Measurements from ENCODE around the gene MAP2K5.

The MAP2K5 gene

GRCh38 chr15:67853454-67853853 lies 311.0 kb downstream of the MAP2K5 start:
- no peak overlapping the region for H2AFZ ChIP-seq (ENCODE audit: low read length)
- no peaks in the 10 kb centered on the region for H3K9me2 ChIP-seq (ENCODE audit: low read depth, low read length)
- no peaks in the 10 kb centered on the region for H3K36me3 ChIP-seq (ENCODE audit: insufficient read depth, low read length)
- peak overlapping the region; percentile 67 for H3K4me2 ChIP-seq (ENCODE audit: low read length)
- H3K27ac ChIP-seq (ENCODE audit: low read depth, low read length, poor library complexity, severe bottlenecking) = peak overlapping the region; percentile 96
- TF ChIP-seq EZH2 (IDR thresholded peaks at IDR 0.05; ENCODE audit: borderline replicate concordance, low read length) (no peak), CTCF (IDR thresholded peaks at IDR 0.05; ENCODE audit: low read length) (no peak)
- H3K4me1 ChIP-seq (ENCODE audit: insufficient read depth, low read length, severe bottlenecking) = peaks cover 85% of the 10 kb centered on the region
- H3K79me2 ChIP-seq (ENCODE audit: insufficient read depth, low read length) = no peaks in the 10 kb centered on the region
- H3F3A ChIP-seq (ENCODE audit: insufficient read depth, low read length) = 0 out of 2 replicates have a peak, but pooled peaks cover 3% of the 10 kb centered on the region
- peak overlapping the region; percentile 40 for H3K4me3 ChIP-seq (ENCODE audit: low read depth, low read length, poor library complexity, severe bottlenecking)
- H3K27me3 ChIP-seq (ENCODE audit: insufficient read depth, low read length) = no peaks in the 10 kb centered on the region
- no peaks in the 10 kb centered on the region for H4K20me1 ChIP-seq (ENCODE audit: insufficient read depth, low read length)
- peak overlapping the region; percentile 62; the same call in 1 of the 2 replicates for H3K9ac ChIP-seq (ENCODE audit: low read length)
- no peaks in the 10 kb centered on the region for H3K9me3 ChIP-seq (ENCODE audit: low read length)

- no peak overlapping the region for H2AFZ ChIP-seq (ENCODE audit: low read length)
- H3K9me3 ChIP-seq (ENCODE audit: low read length) = no peaks in the 10 kb centered on the region
- H3K36me3 ChIP-seq (ENCODE audit: insufficient read depth, low read length) = no peaks in the 10 kb centered on the region
- TF ChIP-seq CTCF (IDR thresholded peaks at IDR 0.05; ENCODE audit: low read length) (no peak), EZH2 (IDR thresholded peaks at IDR 0.05; ENCODE audit: borderline replicate concordance, low read length) (no peak)
- no peaks in the 10 kb centered on the region for H4K20me1 ChIP-seq (ENCODE audit: insufficient read depth, low read length)
- peaks cover 83% of the 10 kb centered on the region for H3K4me1 ChIP-seq (ENCODE audit: insufficient read depth, low read length, severe bottlenecking)
- H3K9me2 ChIP-seq (ENCODE audit: low read depth, low read length) = no peaks in the 10 kb centered on the region
- H3F3A ChIP-seq (ENCODE audit: insufficient read depth, low read length) = 0 out of 2 replicates have a peak, but pooled peaks cover 3% of the 10 kb centered on the region
- peak overlapping the region; percentile 30; the same call in 1 of the 2 replicates for H3K9ac ChIP-seq (ENCODE audit: low read length)
- H3K27ac ChIP-seq (ENCODE audit: low read depth, low read length, poor library complexity, severe bottlenecking) = peak overlapping the region; percentile 96
- no peaks in the 10 kb centered on the region for H3K27me3 ChIP-seq (ENCODE audit: insufficient read depth, low read length)
- H3K4me3 ChIP-seq (ENCODE audit: low read depth, low read length, poor library complexity, severe bottlenecking) = no peak overlapping the region
- peak overlapping the region; percentile 43 for H3K4me2 ChIP-seq (ENCODE audit: low read length)
- no peaks in the 10 kb centered on the region for H3K79me2 ChIP-seq (ENCODE audit: insufficient read depth, low read length)
Measured at GRCh38 chr15:67854358-67854757, 311.9 kb downstream of the MAP2K5 start.

- H3K4me2 ChIP-seq (ENCODE audit: low read length) = peak overlapping the region; percentile 28
- no peaks in the 10 kb centered on the region for H3K9me2 ChIP-seq (ENCODE audit: low read depth, low read length)
- TF ChIP-seq CTCF (IDR thresholded peaks at IDR 0.05; ENCODE audit: low read length) = no peak
- no peak for TF ChIP-seq EZH2 (IDR thresholded peaks at IDR 0.05; ENCODE audit: borderline replicate concordance, low read length)
- no peaks in the 10 kb centered on the region for H3K79me2 ChIP-seq (ENCODE audit: insufficient read depth, low read length)
- peak overlapping the region; percentile 27; the same call in 1 of the 2 replicates for H3K9ac ChIP-seq (ENCODE audit: low read length)
- peaks cover 82% of the 10 kb centered on the region for H3K4me1 ChIP-seq (ENCODE audit: insufficient read depth, low read length, severe bottlenecking)
- H4K20me1 ChIP-seq (ENCODE audit: insufficient read depth, low read length) = no peaks in the 10 kb centered on the region
- H3K9me3 ChIP-seq (ENCODE audit: low read length) = no peaks in the 10 kb centered on the region
- no peak overlapping the region for H2AFZ ChIP-seq (ENCODE audit: low read length)
- H3K36me3 ChIP-seq (ENCODE audit: insufficient read depth, low read length) = no peaks in the 10 kb centered on the region
- 0 out of 2 replicates have a peak, but pooled peaks cover 3% of the 10 kb centered on the region for H3F3A ChIP-seq (ENCODE audit: insufficient read depth, low read length)
- H3K4me3 ChIP-seq (ENCODE audit: low read depth, low read length, poor library complexity, severe bottlenecking) = no peak overlapping the region
- peak overlapping the region; percentile 79 for H3K27ac ChIP-seq (ENCODE audit: low read depth, low read length, poor library complexity, severe bottlenecking)
- H3K27me3 ChIP-seq (ENCODE audit: insufficient read depth, low read length) = no peaks in the 10 kb centered on the region
Measured at GRCh38 chr15:67855842-67856241, 313.3 kb downstream of the MAP2K5 start.

Measured in OCI-LY1 (cell line).